ENCODE measurements around the gene NCKAP5L. TPM values are rescaled to one million over a fixed set of nuclear protein-coding genes. Genes with fewer than 3 reads are reported as not detected.
"Not testable (repeated sequence)": the region's sequence is repeated elsewhere in the genome, so short reads cannot be mapped to it uniquely, and the experiment has no call there.

The NCKAP5L gene
- total RNA-seq, 1 experiment from 2014 or later = 7.5 TPM

DNA sequence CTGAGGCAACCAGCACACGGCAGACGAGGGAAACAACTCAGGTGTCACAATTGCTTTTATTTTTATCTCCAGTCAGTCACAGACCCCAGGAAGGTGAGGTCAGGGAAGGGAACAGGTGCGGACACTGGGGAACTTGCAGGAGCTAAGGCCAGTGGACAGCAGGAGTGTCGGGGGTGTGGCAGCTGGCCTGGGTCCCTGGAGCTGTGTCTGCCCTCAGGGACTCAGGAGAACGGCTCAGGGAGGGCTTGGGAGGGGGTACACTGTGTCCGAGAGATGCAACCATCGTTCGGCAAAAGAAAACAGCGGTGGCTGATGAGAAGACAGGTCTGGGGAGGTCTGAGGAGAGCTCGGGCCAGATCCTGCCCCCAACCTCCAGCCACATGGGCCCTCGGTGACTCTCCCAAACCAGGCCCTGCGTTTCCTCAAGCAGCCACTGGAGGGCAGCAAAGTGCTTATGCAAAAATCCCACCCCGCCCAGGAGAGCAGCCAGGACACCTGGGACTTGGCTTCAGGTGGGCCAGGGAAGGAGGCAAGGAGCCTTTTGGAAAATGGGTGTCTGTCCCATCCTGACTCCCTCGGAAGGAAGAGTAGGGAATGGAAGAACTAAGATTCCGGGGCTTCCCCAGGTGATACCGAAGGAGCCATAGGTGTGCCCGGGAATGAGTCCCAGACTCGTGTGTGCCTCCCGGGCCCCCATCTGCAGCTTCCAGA lies 38.8 kb upstream of the NCKAP5L start:
- in situ Hi-C loops (cut with HindIII; ENCODE audit: low pct_unique_long_range_greater_than_20kb, low sequenced_read_pairs) = no loop called here
- DNase-seq (ENCODE audit: low read depth) = peak; percentile 58

- DNase-seq (ENCODE audit: low read depth) = no peak
- in situ Hi-C loops (cut with HindIII; ENCODE audit: low pct_unique_long_range_greater_than_20kb, low sequenced_read_pairs) = no loop called here
Observed at GRCh38 chr12:49865782-49866135, 37.5 kb upstream of the NCKAP5L start.

- no peak for DNase-seq (ENCODE audit: low read depth)
- in situ Hi-C loops (cut with HindIII; ENCODE audit: low pct_unique_long_range_greater_than_20kb, low sequenced_read_pairs) = no loop called here
Observed at GRCh38 chr12:49865109-49865781, 37.0 kb upstream of the NCKAP5L start.

- in situ Hi-C loops (cut with HindIII; ENCODE audit: low pct_unique_long_range_greater_than_20kb, low sequenced_read_pairs) = no loop called here
- no peak for DNase-seq (ENCODE audit: low read depth)
Observed at GRCh38 chr12:49864798-49865090, 36.5 kb upstream of the NCKAP5L start.

DNA sequence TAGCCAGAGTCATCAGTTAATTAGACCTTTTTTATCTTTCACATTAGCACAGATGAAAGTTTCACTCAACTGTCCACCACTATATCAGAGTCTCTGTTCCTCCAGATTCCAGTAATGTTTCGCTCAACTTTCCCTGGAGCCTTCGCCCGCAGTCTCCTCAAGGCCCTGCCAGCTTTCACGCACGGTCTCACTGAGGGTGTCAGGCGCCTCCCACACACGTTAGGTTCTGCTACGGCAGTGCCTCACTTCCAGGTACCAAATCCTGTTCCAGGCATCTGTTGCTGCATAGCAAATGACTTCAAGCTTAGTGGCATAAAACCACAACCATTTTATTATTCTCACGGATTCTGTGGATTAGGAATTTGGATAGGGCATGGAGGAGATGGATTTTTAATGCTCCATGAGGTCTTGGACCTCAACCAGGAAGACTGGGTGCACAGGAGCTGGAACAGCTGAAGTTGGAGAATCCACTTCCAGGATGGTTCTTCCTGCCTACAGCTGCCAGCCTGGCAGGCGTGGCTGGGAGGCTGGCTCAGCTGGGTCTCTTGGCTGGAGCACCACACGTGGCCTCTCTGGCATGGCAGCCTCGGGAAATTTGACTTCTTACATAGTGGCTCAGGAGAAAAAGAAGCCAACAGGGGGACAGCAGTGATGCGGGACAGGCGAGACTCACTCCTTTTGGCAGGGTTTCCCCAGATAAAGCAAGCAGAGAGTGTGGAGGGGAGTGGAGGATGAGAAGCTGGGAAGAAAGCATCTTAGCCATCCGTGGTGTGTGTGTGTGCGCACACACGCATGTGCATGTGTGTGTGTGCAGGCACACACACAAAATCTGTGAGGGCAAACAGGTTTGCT lies 36.0 kb upstream of the NCKAP5L start:
- DNase-seq (ENCODE audit: low read depth) = no peak
- in situ Hi-C loops (cut with HindIII; ENCODE audit: low pct_unique_long_range_greater_than_20kb, low sequenced_read_pairs) = no loop called here

GRCh38 chr12:49860921-49861320 lies 32.7 kb upstream of the NCKAP5L start:
- in situ Hi-C loops (cut with HindIII; ENCODE audit: low pct_unique_long_range_greater_than_20kb, low sequenced_read_pairs) = not testable (repeated sequence)

DNA sequence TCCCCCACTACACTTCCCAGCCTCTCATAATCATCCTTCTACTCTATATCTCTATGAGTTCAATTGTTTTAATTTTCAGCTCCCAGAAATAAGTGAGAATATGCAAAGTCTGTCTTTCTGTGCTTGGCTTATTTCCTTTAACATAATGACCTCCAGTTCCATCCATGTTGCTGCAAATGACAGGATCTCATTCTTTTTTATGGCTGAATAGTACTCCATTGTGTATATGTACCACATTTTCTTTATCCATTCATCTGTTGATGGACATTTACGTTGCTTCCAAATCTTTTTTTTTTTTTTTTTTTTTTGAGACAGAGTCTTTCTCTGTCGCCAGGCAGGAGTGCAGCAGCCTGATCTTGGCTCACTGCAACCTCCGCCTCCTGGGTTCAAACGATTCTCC lies 27.7 kb upstream of the NCKAP5L start:
- DNase-seq (ENCODE audit: low read depth); in situ Hi-C loops (cut with HindIII; ENCODE audit: low pct_unique_long_range_greater_than_20kb, low sequenced_read_pairs): not testable (repeated sequence)

More at GRCh38 chr12:49860921-49861320, 32.7 kb upstream of the NCKAP5L start:
- not testable (repeated sequence) for DNase-seq (ENCODE audit: low read depth)

DNA sequence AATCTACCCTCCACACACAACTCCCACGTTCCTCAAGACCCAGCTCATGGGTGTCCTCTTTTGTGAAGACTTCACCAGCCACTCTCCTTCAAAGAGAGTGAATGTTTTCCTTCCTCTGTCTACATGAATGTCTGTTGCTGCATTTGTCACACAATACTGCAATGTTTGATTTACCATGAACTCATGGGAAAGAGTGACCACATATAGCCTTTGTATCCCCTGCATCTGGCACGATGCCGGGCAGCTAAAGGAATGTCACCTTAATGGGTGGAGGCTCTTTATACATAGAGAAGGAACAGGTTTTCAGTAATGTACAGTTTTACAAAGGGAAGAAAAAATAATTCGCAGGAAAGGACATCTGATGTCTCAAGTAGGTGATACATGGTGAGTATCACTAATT lies 26.8 kb upstream of the NCKAP5L start:
- in situ Hi-C loops (cut with HindIII; ENCODE audit: low pct_unique_long_range_greater_than_20kb, low sequenced_read_pairs) = no loop called here
- no peak for DNase-seq (ENCODE audit: low read depth)

GRCh38 chr12:49853671-49854070 lies 25.5 kb upstream of the NCKAP5L start:
- in situ Hi-C loops (cut with HindIII; ENCODE audit: low pct_unique_long_range_greater_than_20kb, low sequenced_read_pairs) = no loop called here
- DNase-seq (ENCODE audit: low read depth) = no peak

GRCh38 chr12:49847161-49847560 lies 18.9 kb upstream of the NCKAP5L start:
- DNase-seq (ENCODE audit: low read depth) = no peak
- in situ Hi-C loops (cut with HindIII; ENCODE audit: low pct_unique_long_range_greater_than_20kb, low sequenced_read_pairs) = no loop called here

DNA sequence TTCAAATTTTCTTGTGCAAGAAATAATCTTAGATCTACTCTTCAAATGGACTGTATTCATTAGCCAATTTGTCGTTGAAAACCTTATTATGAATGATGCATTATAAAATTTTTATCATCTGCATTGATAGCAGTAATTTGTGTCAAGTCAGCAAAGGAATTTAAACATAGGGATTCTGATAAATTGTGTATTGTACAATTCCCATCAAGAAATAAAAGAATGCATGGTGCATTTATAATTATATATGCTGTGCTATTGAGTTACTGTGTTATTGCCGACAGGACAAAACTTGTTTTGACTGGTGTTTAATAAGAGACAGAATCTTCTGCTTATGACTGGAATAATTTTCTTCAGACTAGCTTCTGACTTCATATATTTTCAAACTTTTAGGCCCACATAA lies 17.8 kb upstream of the NCKAP5L start:
- DNase-seq (ENCODE audit: low read depth) = no peak
- in situ Hi-C loops (cut with HindIII; ENCODE audit: low pct_unique_long_range_greater_than_20kb, low sequenced_read_pairs) = no loop called here

DNA sequence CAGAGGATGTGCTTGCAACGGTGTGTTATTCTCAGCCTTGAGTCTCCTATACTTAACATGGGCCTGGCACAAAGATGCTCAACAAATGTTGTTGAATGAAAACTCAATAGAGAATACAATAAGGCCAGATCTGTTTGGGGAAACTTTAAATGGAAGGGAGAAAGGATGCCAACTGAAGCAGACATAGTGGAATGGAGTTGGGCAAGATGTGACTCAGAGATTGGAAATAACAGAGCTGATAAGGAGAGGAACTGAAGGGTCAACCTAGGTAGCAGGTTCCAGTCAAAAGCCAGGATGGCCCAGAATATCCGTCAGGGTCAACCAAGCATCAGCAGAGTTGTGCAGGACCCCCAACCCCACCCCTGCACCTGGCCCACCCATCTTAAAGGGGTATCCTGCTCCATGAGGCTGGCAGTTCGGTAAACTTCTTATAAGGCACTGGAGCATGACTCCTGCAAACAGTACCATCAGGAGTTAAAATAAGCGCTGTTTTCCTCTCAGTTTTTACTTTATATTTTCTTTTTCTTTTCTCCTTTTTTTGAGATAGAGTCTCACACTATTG lies 15.7 kb upstream of the NCKAP5L start:
- in situ Hi-C loops (cut with HindIII; ENCODE audit: low pct_unique_long_range_greater_than_20kb, low sequenced_read_pairs) = no loop called here
- no peak for DNase-seq (ENCODE audit: low read depth)

- DNase-seq (ENCODE audit: low read depth) = no peak
- in situ Hi-C loops (cut with HindIII; ENCODE audit: low pct_unique_long_range_greater_than_20kb, low sequenced_read_pairs) = no loop called here
Observed at GRCh38 chr12:49843411-49843810, 15.2 kb upstream of the NCKAP5L start.

- in situ Hi-C loops (cut with HindIII; ENCODE audit: low pct_unique_long_range_greater_than_20kb, low sequenced_read_pairs) = no loop called here
- DNase-seq (ENCODE audit: low read depth) = peak; percentile 96
Observed at GRCh38 chr12:49842519-49843352, 14.5 kb upstream of the NCKAP5L start, which contains the start of gene BCDIN3D. Gene BCDIN3D, minus strand, starts transcription at chr12:49843106. Its CDS starts 19 bp downstream, at chr12:49843087.

DNA sequence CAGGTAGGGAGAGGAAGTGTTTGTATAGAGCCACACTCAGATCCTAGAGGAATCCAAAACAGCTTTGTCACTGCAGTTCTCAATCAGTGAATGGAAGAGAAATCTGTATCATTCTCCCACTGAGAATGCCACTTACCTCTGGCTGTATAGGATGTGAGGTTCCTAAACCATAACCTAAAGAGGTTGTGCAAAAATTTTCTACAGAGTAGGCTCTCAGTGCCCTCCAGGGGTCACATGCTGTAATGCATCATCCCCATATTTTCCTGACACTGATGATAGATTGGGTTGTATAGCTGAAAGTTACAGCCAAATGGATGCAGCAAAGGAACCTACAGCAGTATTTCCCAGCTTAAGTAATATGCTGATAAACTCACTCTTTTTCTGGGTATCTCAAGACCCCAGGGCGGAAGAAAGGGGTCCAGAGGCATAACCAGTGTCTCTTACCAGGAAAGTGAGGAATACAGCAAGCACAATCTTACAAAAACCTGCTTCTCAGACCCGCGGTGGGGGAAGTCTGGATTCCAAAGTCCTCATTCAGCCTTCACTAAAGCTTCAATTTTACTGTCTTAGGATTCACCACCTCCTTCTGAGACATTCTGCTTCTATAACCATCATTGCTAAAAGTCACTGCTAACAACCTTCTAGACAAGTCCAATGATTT lies 10.9 kb upstream of the NCKAP5L start:
- in situ Hi-C loops (cut with HindIII; ENCODE audit: low pct_unique_long_range_greater_than_20kb, low sequenced_read_pairs) = no loop called here
- DNase-seq (ENCODE audit: low read depth) = peak; percentile 43

DNA sequence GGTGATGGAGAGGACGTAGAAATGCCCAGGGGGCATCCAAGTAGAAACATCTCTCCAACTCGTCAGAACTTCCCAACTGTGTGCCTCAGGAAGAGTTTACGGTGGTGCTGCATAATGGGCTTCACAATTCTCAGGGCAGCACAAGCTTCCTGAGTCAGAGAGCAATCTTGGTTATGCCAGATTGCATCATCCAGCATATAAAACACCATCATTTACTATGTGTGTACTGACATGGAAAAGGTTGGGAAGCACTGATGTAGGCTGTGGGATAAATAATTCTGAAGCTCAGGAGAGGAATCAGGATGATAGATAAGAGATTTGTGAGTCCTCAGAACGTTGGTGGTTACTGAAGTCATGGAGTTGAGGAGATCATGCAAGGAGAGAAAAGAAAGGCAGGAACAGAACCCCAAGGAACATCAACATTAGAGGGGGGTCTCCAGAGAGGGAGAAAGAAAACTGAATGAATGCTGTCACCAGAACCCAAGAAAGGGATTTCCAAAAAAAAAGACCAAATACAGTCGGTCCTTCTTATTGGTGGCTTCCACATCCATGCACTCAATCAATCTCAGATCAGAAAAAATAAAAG lies 4.7 kb upstream of the NCKAP5L start:
- in situ Hi-C loops (cut with HindIII; ENCODE audit: low pct_unique_long_range_greater_than_20kb, low sequenced_read_pairs) = no loop called here
- no peak for DNase-seq (ENCODE audit: low read depth)

DNA sequence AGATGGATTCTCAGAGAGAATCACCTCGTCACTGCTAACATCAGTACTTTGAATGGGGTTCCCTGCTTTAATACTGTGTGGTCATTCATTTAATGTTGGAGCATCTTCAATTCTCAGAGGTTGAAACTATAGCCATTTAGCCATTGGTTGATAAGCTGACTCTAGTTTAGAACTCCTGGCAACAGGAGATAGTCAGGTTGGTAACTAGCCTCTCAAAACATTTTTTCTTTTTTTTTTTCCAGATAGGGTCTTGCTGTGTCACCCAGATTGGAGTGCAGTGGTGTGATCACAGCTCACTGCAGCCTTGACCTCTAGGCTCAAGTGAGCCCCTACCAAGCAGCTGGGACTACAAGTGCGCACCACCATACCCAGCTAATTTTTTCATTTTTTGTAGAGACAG lies 3.5 kb upstream of the NCKAP5L start:
- no peak for DNase-seq (ENCODE audit: low read depth)
- in situ Hi-C loops (cut with HindIII; ENCODE audit: low pct_unique_long_range_greater_than_20kb, low sequenced_read_pairs) = no loop called here

All from Caki2 (cell line).